HG03439 (cell line): ENCODE measurements around the gene WDR89.
A peak's percentile ranks its signal among the peaks of the same experiment; 100 is the strongest.
"Not testable (repeated sequence)": the region's sequence is repeated elsewhere in the genome, so short reads cannot be mapped to it uniquely, and the experiment has no call there.

Experiments used
- ATAC-seq: cut with Tn5 transposase; IDR thresholded peaks from one replicate; pipeline ENCODE4 v1.9.1; 2021; ENCODE audit warnings: mild to moderate bottlenecking, moderate library complexity; ENCODE audit not compliant: unreplicated experiment

WDR89 gene, protein sequence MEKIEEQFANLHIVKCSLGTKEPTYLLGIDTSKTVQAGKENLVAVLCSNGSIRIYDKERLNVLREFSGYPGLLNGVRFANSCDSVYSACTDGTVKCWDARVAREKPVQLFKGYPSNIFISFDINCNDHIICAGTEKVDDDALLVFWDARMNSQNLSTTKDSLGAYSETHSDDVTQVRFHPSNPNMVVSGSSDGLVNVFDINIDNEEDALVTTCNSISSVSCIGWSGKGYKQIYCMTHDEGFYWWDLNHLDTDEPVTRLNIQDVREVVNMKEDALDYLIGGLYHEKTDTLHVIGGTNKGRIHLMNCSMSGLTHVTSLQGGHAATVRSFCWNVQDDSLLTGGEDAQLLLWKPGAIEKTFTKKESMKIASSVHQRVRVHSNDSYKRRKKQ

DNA sequence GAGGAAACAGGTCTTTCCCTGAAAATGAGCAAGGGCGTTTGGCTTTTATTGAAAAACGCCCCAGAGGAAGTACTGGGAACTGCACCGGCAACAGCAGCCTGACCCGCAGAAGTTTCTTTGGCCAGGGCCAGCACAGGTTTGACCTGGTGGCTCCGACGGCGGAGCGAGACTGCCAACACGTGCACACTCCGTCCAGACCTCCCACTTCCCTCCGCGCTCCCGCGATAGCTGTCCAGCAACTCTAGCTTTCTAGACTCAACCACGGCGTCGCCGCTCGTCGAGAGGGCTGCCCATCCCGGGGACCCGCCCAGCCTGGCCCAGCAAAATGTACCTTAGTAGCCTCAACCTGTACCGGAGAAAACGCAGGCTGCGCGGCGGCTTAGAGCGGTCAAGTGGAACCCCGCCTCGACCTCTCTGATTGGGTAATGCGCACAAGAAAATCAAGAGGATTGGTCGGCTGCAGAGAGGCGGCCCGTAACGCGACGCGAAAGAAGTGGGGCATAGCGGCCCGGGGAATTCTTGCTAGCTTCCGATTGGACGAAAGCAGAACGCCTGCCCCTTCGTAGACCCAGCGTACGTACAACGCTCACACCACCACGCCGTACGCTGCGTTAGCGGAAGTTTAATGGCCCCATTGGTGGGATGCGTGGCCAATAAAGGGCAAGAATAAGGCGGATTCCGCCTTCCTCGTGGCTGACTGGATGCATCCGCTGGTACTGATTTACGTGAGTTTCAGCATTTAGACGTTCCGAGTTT lies at the start of gene WDR89:
Gene WDR89 (minus strand): TSS at position 399 of the 756 bp plus-strand sequence. CDS start 41,929 bp downstream, outside the sequence.
- ATAC-seq, result peak; percentile 91

DNA sequence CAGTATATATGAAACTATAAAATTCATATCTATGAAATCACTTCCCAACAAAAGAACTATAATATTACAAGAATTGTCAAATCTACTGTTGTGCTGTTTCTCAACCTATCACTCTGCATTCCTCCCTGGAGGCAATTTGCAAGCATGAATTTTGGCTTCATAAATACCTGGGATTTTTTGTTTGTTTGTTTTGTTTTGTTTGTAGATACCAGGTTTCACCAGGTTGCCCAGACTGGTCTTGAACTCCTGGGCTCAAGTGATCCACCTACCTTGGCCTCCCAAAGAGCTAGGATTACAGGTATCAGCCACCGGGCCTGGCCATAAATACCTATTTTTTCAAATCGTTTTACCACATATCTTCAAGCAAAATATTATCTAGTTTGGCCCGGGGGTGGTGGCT lies 47.5 kb upstream of the WDR89 start:
- no peak for ATAC-seq

DNA sequence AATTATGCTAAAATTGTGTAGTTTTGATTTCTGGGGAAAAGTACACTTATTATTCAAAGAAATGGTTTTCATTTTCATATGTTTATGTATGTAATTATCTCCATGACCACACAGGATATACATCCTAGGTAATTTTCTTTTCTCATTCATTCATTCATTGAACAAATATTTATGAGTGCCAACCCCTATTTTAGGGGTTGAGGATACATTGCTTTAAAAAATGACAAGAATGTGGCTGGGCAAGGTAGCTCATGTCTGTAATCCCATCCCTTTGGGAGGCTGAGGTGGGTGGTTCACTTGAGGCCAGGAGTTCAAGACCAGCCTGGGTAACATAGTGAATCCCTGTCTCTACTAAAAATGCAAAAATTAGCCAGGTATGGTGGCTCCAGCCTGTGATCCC lies 45.3 kb upstream of the WDR89 start:
- ATAC-seq, result no peak

DNA sequence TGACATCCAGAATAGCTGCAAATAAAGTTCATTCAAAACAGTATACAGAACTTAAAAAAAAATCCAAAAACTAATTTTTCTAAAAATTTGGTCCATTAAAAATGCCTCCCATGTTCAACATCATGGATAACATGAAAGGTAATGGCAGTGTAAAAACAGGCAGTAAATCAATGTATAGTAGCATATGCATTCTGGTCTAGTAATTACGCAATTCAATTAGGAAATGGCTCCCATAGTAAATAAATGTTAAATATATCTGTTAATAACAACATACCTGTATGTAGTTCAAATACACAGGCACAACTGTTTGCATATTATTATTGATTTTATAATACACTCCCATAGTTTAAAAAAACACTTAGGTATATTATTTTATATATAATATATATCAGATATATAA lies 43.7 kb upstream of the WDR89 start:
- ATAC-seq, result no peak

DNA sequence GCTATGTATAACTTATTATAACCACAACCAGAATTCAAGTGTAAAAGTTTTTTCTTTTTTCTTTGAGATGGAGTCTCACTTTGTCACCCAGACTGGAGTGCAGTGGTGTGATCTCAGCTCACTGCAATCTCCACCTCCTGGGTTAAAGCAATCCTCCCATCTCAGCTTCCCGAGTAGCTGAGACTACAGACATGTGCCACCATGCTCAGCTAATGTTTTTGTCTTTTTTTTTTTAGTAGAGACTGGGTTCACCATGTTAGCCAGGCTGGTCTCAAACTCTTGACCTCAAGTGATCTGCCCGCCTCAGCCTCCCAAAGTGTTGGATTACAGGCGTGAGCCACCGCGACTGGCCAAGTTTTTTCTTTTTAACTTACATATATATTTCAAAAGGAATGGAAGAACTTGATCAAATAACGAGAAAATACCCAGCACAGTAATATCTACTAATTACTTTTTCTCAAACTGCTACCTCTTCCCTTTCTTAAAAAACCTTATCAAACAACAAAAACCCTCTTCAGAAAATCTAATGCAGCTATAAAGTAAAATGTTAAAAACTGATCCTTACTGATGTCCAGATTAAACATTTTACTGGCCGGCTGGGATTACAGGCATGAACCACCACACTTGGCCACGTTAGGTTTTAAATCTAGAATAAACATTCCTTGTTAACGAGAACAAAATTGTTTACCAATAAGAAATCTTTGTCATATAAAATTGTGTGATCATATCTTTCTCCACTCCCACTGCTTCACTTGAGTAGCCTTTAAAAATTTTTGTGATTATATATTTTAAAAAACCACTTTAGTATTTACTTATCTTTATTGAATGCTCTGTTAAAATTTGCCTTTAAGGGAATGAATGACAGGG lies 41.3 kb upstream of the WDR89 start:
- ATAC-seq, result no peak

DNA sequence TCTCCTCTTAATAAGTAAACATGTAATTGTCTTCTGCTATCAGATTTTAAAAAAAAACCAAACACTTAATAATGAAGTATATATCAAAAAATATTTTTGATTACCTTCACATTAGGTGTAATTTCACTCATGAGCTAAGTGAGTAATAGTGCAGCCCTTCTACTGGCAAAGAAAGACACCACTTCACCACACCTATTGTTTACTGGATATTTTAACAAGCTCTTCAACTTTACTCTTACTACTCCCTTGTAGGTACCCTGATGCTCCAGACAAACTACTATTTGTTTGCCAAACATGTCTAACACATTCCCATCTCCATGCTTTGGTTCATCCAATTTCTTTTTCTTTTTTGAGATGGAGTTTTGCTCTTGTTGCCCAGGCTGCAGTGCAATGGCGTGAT lies 36.9 kb upstream of the WDR89 start:
- no peak for ATAC-seq

DNA sequence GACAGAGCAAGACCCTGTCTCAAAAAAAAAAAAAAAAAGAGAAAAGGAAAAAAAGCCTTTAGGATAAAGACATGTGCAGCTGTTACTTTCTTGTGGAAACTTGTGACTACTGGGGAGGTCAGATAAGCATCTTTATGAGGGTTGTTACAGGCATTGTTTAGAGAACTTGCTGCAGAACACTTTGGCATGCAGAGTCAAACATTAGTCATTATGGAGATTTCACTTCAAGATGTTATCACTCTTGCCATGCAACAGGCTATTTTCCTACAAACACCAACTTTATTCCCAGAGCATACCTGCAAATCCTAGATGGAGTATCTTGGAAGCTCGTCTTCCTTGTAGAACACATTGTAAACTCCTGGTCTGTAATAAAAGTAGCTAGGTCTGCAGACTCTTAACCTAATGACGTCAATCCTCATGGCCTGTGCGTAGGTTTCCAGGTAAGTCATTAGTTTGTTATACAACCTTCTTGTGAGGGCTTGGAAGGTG lies 36.3 kb upstream of the WDR89 start:
- no peak for ATAC-seq

DNA sequence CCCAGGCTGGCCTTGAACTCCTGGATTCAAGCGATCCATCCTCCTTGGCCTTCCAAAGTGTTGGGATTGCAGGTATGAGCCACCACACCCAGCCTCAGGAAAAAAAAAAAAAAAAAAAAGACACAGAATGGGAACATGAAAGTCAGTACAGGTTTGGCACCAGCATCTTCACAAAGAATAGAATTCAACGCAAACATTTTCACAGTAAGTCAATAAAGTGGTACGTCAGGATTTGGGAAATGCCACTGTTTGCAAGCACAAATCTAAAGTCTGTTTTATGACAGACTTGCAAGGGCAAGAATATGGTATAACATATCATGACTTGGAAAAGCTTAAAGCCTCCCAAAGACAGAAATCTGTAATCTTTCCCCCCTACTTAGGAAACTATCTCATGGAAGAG lies 34.9 kb upstream of the WDR89 start:
- no peak for ATAC-seq

DNA sequence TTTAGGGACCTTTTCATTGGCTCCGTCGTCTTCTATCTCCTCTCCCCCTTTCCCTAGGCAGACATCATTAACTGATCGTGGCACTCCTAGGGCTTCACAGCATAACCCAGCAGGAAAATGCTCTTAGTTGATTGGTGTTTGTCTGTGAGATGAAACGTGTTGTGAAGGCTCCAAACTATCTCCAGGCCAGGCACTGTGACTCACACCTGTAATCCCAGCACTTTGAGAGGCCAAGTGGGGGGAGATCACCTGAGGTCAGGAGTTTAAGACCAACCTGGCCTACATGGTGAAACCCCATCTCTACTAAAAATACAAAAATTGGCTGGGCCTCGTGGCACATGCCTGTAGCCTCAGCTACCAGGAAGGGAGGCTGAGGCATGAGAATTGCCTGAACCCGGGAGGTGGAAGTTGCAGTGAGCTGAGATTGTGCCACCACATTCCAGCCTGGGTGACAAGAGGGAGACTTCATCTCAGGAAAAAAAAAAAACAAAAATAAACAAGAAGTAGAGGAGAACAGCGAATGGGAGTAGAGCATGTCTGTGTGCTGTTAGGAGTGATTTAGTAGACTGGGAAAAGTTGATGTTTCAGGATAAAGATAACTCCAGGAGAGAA lies 32.3 kb upstream of the WDR89 start:
- ATAC-seq, result no peak

DNA sequence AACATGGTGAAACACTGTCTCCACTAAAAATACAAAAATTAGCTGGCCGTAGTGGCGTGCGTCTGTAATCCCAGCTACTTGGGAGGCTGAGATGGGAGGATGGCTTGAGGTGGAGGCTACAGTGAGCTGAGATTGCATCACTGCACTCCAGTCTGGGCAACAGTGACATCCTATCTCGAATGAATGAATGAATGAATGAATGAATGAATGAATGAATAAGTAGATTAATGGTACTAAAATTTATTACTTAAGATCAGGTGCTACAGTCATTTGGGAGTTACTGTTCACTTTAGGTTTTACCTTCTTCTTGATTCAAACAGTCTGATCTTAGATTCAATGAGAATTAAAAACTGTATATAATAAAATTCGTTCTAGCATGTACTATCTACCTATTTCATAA lies 31.6 kb upstream of the WDR89 start:
- no peak for ATAC-seq

DNA sequence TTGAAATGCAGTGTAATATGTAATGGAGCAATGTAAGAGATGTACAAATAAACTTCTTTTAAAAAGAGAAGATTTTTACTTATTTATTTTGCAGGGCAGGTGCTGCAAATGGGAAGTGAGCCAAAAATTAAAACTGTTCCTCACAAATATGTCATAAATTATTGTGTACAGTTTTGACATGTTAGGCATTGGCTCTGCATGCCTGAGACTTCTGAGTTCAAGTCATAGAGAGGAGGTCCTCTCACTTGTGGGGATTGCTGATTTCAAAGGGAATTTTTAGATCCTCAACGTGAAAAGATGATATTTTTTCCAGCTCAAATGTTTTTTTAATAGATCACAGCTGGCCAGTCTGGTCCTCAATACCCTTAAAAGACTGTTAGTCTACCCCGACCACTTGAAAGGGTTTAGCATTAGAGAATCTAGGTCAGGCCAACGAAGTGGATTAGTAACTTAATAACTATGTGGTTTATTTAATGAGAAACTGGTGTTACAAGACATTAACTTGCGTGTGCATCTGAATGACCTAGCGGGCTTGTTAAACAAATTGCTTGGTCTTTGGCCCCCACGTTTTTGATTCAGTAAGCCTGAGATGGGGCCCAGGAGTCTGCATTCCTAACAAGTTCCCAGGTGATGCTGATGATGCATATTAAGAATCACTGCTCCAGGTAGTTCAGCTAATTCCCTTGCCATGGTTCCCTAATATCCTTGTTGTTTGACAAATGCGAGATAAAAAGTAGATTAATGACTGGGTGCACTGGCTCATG lies 30.9 kb upstream of the WDR89 start:
- ATAC-seq, result no peak

DNA sequence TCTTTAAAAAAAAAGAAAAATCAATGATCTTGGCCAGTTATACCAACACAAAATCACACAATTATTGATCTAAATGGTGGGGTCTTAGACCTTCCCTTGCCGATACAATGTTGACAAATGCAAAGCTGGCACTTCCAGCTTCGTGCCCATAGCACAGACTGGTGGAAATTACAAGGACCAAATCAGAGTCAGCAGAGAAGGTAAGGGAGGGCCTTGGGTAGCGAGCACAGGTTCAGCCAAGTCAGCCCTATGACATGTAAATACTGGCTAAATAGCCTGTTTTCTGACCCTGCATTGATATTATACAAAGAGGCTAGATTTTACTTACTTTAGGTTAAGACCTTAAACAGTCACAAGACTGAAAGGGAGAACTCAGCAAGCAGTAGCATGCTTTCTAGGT lies 30.3 kb upstream of the WDR89 start:
- ATAC-seq, result no peak

DNA sequence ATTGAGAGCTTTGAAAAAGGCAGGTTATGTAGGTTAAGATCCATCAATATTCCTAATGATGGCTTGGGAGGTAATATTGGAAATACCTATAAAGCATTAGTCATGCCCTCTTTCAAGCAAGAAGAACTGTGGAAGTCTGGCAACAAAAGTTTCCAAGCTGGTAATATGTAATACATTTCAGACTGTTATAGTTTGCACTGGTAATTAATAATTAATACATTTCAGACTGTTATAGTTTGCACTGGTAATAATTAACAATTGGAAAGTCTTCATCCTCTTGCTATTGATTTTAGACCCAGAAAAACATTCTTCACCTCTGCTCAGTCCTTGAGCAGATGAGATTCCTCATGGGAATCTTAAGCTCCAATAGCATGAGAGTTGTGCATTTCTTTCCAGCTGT lies 29.0 kb upstream of the WDR89 start:
- no peak for ATAC-seq

DNA sequence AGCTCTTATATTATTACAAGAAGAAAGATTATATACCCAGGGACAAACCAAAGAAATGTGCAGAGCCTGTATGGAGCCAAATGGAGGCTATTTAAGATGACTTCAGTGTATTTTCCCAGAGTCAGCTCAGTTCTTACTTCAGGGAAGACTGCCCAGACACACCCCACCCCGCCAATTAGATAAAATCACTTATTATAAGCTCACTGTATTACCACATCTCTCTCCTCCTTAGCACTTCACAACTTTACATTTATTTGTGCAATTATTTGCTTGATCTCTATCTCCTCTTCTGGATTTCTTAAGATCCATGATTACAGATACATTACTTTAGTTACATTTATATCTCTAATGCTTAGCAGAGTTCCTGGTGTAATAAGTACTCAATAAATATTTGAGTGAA lies 24.7 kb upstream of the WDR89 start:
- ATAC-seq, result no peak

DNA sequence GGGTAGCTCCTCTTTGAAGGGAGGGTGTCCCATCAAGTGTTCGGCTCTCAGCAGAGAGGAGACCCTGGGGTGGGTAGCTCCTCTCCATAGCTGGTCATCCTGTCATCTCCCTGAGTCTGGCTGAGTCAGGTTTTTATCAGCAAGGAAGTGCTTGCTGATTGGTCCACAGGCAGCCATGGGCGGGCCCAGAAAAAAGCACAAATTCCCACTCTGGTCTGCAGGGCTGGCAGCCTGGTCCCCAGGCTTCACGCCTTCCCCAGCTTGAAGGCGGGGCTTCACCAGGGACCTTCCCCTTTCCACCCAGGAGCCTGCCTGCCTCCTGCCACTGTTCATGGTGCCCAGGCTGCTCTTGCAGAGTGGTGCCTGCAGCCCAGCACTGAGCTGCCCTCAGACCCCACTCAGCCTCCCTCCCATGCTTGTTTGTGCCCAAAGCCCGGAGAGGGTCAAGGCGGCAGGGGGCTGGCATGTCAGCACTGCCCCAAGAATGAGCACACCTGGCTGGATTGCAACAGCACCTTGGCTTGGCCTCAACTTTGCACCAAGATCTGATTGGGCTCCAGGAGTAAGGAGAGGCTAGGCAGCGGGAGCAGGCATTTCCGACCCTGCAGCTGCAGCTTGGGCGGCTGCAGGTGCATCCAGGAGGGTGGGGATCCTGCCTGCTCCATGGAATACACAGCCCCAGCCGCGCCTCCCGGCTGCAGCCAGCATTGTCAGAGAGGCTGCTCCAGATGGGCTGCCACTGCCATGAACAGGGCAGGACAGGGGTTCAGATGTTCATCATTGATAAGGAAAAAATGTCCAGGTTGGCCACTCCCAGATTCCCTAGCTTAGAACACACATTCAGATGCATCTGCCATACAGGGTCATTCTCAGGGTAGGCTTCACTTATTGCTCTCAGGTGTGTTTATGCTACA lies 22.0 kb upstream of the WDR89 start:
- no peak for ATAC-seq

DNA sequence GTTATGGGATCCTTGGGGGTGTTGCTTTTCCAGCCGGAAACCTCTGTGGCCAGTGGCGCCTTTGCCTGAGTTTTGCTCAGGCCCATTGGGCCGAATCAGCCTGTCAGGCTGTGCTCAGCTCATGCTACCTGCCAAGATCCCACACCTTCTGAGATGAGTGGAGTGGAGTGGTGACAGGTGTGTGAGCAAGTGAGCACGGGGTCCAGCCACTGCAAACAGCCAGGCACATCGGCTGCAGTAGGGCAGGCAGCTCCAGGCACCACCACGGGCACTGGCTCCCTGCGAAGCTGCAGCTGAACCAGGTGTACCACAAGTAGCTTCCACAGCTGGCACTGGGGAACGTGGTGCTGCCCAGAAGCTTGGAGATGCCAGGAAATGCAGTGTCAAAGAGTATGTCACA lies 21.1 kb upstream of the WDR89 start:
- no peak for ATAC-seq

DNA sequence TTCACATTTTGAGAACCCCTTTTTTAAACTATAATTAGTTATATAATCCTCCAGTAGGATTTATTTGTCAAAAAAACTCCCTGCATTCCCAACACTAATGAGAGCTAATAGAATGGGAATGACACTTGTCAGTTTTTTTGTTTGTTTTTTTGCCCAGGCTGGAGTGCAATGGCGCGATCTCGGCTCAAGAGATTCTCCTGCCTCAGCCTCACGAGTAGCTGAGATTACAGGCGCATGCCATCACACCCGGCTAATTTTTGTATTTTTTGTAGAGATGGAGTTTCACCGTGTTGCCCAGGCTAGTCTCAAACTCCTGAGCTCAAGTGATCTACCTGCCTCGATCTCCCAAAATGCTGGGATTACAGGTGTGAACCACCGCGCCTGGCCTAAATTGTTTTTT lies 20.2 kb upstream of the WDR89 start:
- not testable (repeated sequence) for ATAC-seq

DNA sequence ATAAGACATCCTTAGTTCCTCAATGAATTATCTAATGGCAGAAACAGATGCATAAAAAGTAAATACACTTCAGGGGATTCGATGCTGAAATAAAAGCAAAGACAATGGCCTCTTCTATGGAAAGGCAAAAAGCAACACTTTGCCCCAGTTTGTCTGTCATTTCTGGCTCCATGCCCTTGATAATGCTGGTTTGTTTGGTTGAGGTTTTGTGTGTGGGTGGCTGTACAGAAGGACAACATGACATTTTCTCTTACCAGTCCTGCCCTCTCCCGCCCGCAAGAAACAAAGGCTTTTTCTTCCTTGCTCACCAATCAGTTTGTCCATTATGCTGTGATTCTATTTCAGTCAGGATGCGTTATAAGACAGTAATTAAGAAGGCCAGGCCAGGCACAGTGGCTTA lies 18.1 kb upstream of the WDR89 start:
- no peak for ATAC-seq

DNA sequence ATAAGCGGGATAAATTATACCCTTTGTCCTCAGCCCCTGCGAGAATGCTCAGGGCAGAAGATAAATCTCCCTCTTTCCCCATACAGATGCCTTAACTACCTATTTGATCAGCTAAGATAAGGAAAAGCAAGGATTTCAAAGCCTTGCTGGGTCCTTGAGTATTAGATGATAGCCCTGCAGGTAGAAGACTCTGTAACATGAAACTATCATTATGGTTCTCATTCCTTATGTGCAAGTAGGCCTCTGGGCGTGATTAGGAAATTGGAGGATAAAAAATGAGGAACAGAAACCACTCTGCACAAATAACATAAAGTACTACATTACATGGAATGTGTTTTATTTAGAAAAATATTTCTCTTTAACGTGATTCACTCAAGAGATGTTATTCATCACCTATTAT lies 14.5 kb upstream of the WDR89 start:
- ATAC-seq, result no peak
